Breast epithelium (tissue), 3 donors: ENCODE data around the gene ME2.

Experiments used
- CTCF ChIP-seq, 3 donors: fragments of 450-650 bp; IDR thresholded peaks; one replicate each; pipeline ENCODE4 v1.5.1; 2016 to 2017; ENCODE audit warnings: antibody characterized with exemption in 3 of 3, mild to moderate bottlenecking in 3 of 3, moderate library complexity in 3 of 3
- POLR2A ChIP-seq: fragments of 450-650 bp; IDR thresholded peaks from one replicate; pipeline ENCODE4 v1.6.1; 2016; ENCODE audit warnings: antibody characterized with exemption, mild to moderate bottlenecking, moderate library complexity
- POLR2AphosphoS5 ChIP-seq, 3 donors: sonication (generic); formaldehyde crosslinking; IDR thresholded peaks; one replicate each; pipeline ENCODE4 v1.6.1; 2017; ENCODE audit warnings: antibody characterized with exemption in 3 of 3

- TF ChIP-seq POLR2A = no peak
- TF ChIP-seq CTCF (IDR thresholded peaks at IDR 0.05) = no peak
- no peak for TF ChIP-seq POLR2AphosphoS5 (IDR thresholded peaks at IDR 0.05)
These were observed 36.1 kb upstream of the ME2 start for GRCh38 chr18:50842846-50843245.
